ENCODE results near the gene MAVS.
"Not testable (repeated sequence)": the region's sequence is repeated elsewhere in the genome, so short reads cannot be mapped to it uniquely, and the experiment has no call there.

Gene MAVS

GRCh38 chr20:3874194-3874844, 27.7 kb downstream of the MAVS start:
- Mint-ChIP-seq H3K4me3 (no peak overlapping the region), H3K9me3 (no peaks in the 10 kb centered on the region), H3K27me3 (no peaks in the 10 kb centered on the region), H3K27ac (no peak overlapping the region), H3K4me1 (ENCODE audit: low read depth) (peaks cover 13% of the 10 kb centered on the region), H3K36me3 (ENCODE audit: low read depth) (peaks cover 63% of the 10 kb centered on the region)
- DNase-seq = no peak

GRCh38 chr20:3875378-3875974, 28.8 kb downstream of the MAVS start:
- DNase-seq = no peak
- H3K27me3 Mint-ChIP-seq = no peaks in the 10 kb centered on the region
- no peak overlapping the region for H3K27ac Mint-ChIP-seq
- H3K4me1 Mint-ChIP-seq (ENCODE audit: low read depth) = peaks cover 13% of the 10 kb centered on the region
- H3K4me3 Mint-ChIP-seq = no peak overlapping the region
- H3K36me3 Mint-ChIP-seq (ENCODE audit: low read depth) = peaks cover 54% of the 10 kb centered on the region
- no peaks in the 10 kb centered on the region for H3K9me3 Mint-ChIP-seq

- no peaks in the 10 kb centered on the region for H3K27me3 Mint-ChIP-seq
- peaks cover 13% of the 10 kb centered on the region for H3K4me1 Mint-ChIP-seq (ENCODE audit: low read depth)
- no peak overlapping the region for H3K4me3 Mint-ChIP-seq
- peaks cover 48% of the 10 kb centered on the region for H3K36me3 Mint-ChIP-seq (ENCODE audit: low read depth)
- H3K9me3 Mint-ChIP-seq = no peaks in the 10 kb centered on the region
- H3K27ac Mint-ChIP-seq = no peak overlapping the region
- DNase-seq = no peak
These were observed 29.4 kb downstream of the MAVS start for GRCh38 chr20:3876000-3876399.

GRCh38 chr20:3876676-3877075, 30.0 kb downstream of the MAVS start:
- no peak for DNase-seq
- no peaks in the 10 kb centered on the region for H3K9me3 Mint-ChIP-seq
- peaks cover 42% of the 10 kb centered on the region for H3K36me3 Mint-ChIP-seq (ENCODE audit: low read depth)
- no peak overlapping the region for H3K4me3 Mint-ChIP-seq
- peaks cover 13% of the 10 kb centered on the region for H3K4me1 Mint-ChIP-seq (ENCODE audit: low read depth)
- H3K27me3 Mint-ChIP-seq = no peaks in the 10 kb centered on the region
- H3K27ac Mint-ChIP-seq = no peak overlapping the region

GRCh38 chr20:3878921-3879274, 32.3 kb downstream of the MAVS start:
- not testable (repeated sequence) for H3K27me3 Mint-ChIP-seq, H3K9me3 Mint-ChIP-seq, H3K27ac Mint-ChIP-seq, H3K4me3 Mint-ChIP-seq, DNase-seq
- H3K36me3 Mint-ChIP-seq (ENCODE audit: low read depth) = peaks cover 20% of the 10 kb centered on the region
- peaks cover 13% of the 10 kb centered on the region for H3K4me1 Mint-ChIP-seq (ENCODE audit: low read depth)

- Mint-ChIP-seq H3K9me3 (no peaks in the 10 kb centered on the region), H3K27me3 (no peaks in the 10 kb centered on the region), H3K36me3 (ENCODE audit: low read depth) (peaks cover 40% of the 10 kb centered on the region), H3K4me1 (ENCODE audit: low read depth) (peaks cover 21% of the 10 kb centered on the region), H3K27ac (no peak overlapping the region), H3K4me3 (no peak overlapping the region)
- no peak for DNase-seq
These were observed 39.1 kb downstream of the MAVS start for GRCh38 chr20:3885715-3886114.

- Mint-ChIP-seq H3K36me3 (ENCODE audit: low read depth) (peaks cover 64% of the 10 kb centered on the region), H3K4me1 (ENCODE audit: low read depth) (peaks cover 43% of the 10 kb centered on the region)
These were observed 41.4 kb downstream of the MAVS start for GRCh38 chr20:3887876-3888620.

GRCh38 chr20:3888622-3889488, 42.2 kb downstream of the MAVS start, which contains the start of gene PANK2:
TSS of gene PANK2 (plus strand) at chr20:3889387.
- Mint-ChIP-seq H3K9me3 (no peaks in the 10 kb centered on the region), H3K27ac (peak within 1 kb of the TSS; percentile 98), H3K27me3 (no peaks in the 10 kb centered on the region), H3K4me1 (ENCODE audit: low read depth) (peaks cover 50% of the 10 kb centered on the region), H3K4me3 (peak within 1 kb of the TSS; percentile 97), H3K36me3 (ENCODE audit: low read depth) (peaks cover 72% of the 10 kb centered on the region)
- peak; percentile 97 for DNase-seq

More at GRCh38 chr20:3887876-3888620, 41.4 kb downstream of the MAVS start:
- no peak for DNase-seq
- H3K4me3 Mint-ChIP-seq = peak overlapping the region; percentile 95
- H3K9me3 Mint-ChIP-seq = no peaks in the 10 kb centered on the region
- no peaks in the 10 kb centered on the region for H3K27me3 Mint-ChIP-seq
- H3K27ac Mint-ChIP-seq = peak overlapping the region; percentile 95

GRCh38 chr20:3889489-3890397, 43.1 kb downstream of the MAVS start:
- Mint-ChIP-seq H3K36me3 (ENCODE audit: low read depth) (peaks cover 75% of the 10 kb centered on the region), H3K4me1 (ENCODE audit: low read depth) (peaks cover 52% of the 10 kb centered on the region), H3K4me3 (peak overlapping the region; percentile 97), H3K27me3 (no peaks in the 10 kb centered on the region), H3K9me3 (no peaks in the 10 kb centered on the region), H3K27ac (peak overlapping the region; percentile 98)
- peak; percentile 67 for DNase-seq

GRCh38 chr20:3890398-3890751, 43.7 kb downstream of the MAVS start:
- DNase-seq = no peak
- H3K36me3 Mint-ChIP-seq (ENCODE audit: low read depth) = peaks cover 77% of the 10 kb centered on the region

GRCh38 chr20:3890999-3891929, 44.6 kb downstream of the MAVS start:
- Mint-ChIP-seq H3K9me3 (no peaks in the 10 kb centered on the region), H3K36me3 (ENCODE audit: low read depth) (peaks cover 76% of the 10 kb centered on the region), H3K27ac (peak overlapping the region; percentile 98), H3K4me1 (ENCODE audit: low read depth) (peaks cover 57% of the 10 kb centered on the region), H3K4me3 (peak overlapping the region; percentile 97), H3K27me3 (no peaks in the 10 kb centered on the region)
- no peak for DNase-seq

More at GRCh38 chr20:3890398-3890751, 43.7 kb downstream of the MAVS start:
- Mint-ChIP-seq H3K27ac (peak overlapping the region; percentile 98), H3K27me3 (no peaks in the 10 kb centered on the region), H3K4me1 (ENCODE audit: low read depth) (peaks cover 56% of the 10 kb centered on the region), H3K9me3 (no peaks in the 10 kb centered on the region), H3K4me3 (peak overlapping the region; percentile 97)

GRCh38 chr20:3894796-3895195, 48.2 kb downstream of the MAVS start:
- no peak for DNase-seq
- H3K4me1 Mint-ChIP-seq (ENCODE audit: low read depth) = peaks cover 75% of the 10 kb centered on the region

GRCh38 chr20:3896302-3896701, 49.7 kb downstream of the MAVS start:
- no peak for DNase-seq
- H3K9me3 Mint-ChIP-seq = no peaks in the 10 kb centered on the region
- peak overlapping the region; percentile 85 for H3K27ac Mint-ChIP-seq
- no peak overlapping the region for H3K4me3 Mint-ChIP-seq
- H3K4me1 Mint-ChIP-seq (ENCODE audit: low read depth) = peaks cover 78% of the 10 kb centered on the region
- peaks cover 76% of the 10 kb centered on the region for H3K36me3 Mint-ChIP-seq (ENCODE audit: low read depth)
- H3K27me3 Mint-ChIP-seq = no peaks in the 10 kb centered on the region

More at GRCh38 chr20:3894796-3895195, 48.2 kb downstream of the MAVS start:
- Mint-ChIP-seq H3K4me3 (peak overlapping the region; percentile 13), H3K36me3 (ENCODE audit: low read depth) (peaks cover 81% of the 10 kb centered on the region), H3K27me3 (no peaks in the 10 kb centered on the region), H3K27ac (peak overlapping the region; percentile 30), H3K9me3 (no peaks in the 10 kb centered on the region)
